ENCODE results near the gene CORO1C. TPM values are rescaled to one million over a fixed set of nuclear protein-coding genes. Genes with fewer than 3 reads are reported as not detected.

CORO1C gene
- total RNA-seq, 6 donors from 2014 or later, result 154 to 297 (median 223) TPM

GRCh38 chr12:108696111-108696995 is 35.0 kb downstream of the CORO1C start:
- peak overlapping the region; percentile 27 to 71 (median 60) for H3K27ac ChIP-seq

GRCh38 chr12:108694812-108695278 is 36.5 kb downstream of the CORO1C start:
- no peak for TF ChIP-seq EP300 (IDR thresholded peaks at IDR 0.05)
- no peak for TF ChIP-seq POLR2A (IDR thresholded peaks at IDR 0.05)
- TF ChIP-seq POLR2AphosphoS5 (IDR thresholded peaks at IDR 0.05), result no peak
- TF ChIP-seq CTCF (IDR thresholded peaks at IDR 0.05), result no peak
- H3K4me1 ChIP-seq, result peaks cover 41 to 58% (median 49%) of the 10 kb centered on the region in 4 donors
- peaks cover 0 to 27% (median 3%) of the 10 kb centered on the region in 4 donors for H3K36me3 ChIP-seq
- whole genome bisulfite sequencing, 2 donors, result 82 to 92% methylated on average over 2 of the region's 2 CpGs
- H3K4me3 ChIP-seq, result no peak overlapping the region
- no peaks in the 10 kb centered on the region for H3K27me3 ChIP-seq
- no peaks in the 10 kb centered on the region for H3K9me3 ChIP-seq
- DNase-seq (no peak), ATAC-seq (ENCODE audit: low FRiP score in 2 of 2) (no peak)
- H3K27ac ChIP-seq, result peak overlapping the region in 1 of 4 donors; percentile 27

More at GRCh38 chr12:108696111-108696995, 35.0 kb downstream of the CORO1C start:
- Histone ChIP-seq H3K9me3 (no peaks in the 10 kb centered on the region), H3K4me1 (peaks cover 26 to 51% (median 39%) of the 10 kb centered on the region in 4 donors), H3K27me3 (no peaks in the 10 kb centered on the region), H3K4me3 (no peak overlapping the region), H3K36me3 (peaks cover 4 to 32% (median 7%) of the 10 kb centered on the region in 4 donors)
- ATAC-seq (ENCODE audit: low FRiP score in 2 of 2), result peak; percentile 64 to 66
- WGBS, 2 donors, result 47 to 56% methylated on average over 9 of the region's 9 CpGs
- DNase-seq, result peak in 1 of 2 donors; percentile 30
- TF ChIP-seq EP300 (IDR thresholded peaks at IDR 0.05) (peak in 1 of 4 donors; percentile 45), POLR2AphosphoS5 (IDR thresholded peaks at IDR 0.05) (peak in 1 of 2 donors; percentile 50), CTCF (IDR thresholded peaks at IDR 0.05) (no peak), POLR2A (IDR thresholded peaks at IDR 0.05) (no peak)

GRCh38 chr12:108693751-108694150 is 37.6 kb downstream of the CORO1C start:
- Histone ChIP-seq H3K4me3 (no peak overlapping the region), H3K27me3 (no peaks in the 10 kb centered on the region), H3K9me3 (no peaks in the 10 kb centered on the region), H3K36me3 (peaks cover 0 to 17% (median 1%) of the 10 kb centered on the region in 4 donors), H3K27ac (peak overlapping the region in 3 of 4 donors; percentile 84 to 93 (median 85)), H3K4me1 (peaks cover 52 to 69% (median 60%) of the 10 kb centered on the region in 4 donors)
- DNase-seq, result no peak
- 91 to 97% methylated on average over 6 of the region's 6 CpGs for WGBS, 2 donors
- ATAC-seq (ENCODE audit: low FRiP score in 2 of 2), result no peak
- TF ChIP-seq POLR2AphosphoS5 (IDR thresholded peaks at IDR 0.05) (no peak), POLR2A (IDR thresholded peaks at IDR 0.05) (no peak), CTCF (IDR thresholded peaks at IDR 0.05) (no peak), EP300 (IDR thresholded peaks at IDR 0.05) (no peak)

GRCh38 chr12:108693186-108693730 is 38.1 kb downstream of the CORO1C start:
- no peak for ATAC-seq (ENCODE audit: low FRiP score in 2 of 2)
- TF ChIP-seq EP300 (IDR thresholded peaks at IDR 0.05), result no peak
- TF ChIP-seq CTCF (IDR thresholded peaks at IDR 0.05), result no peak
- peak overlapping the region in 3 of 4 donors; percentile 84 to 93 (median 85) for H3K27ac ChIP-seq
- no peaks in the 10 kb centered on the region for H3K27me3 ChIP-seq
- no peak overlapping the region for H3K4me3 ChIP-seq
- no peak for DNase-seq
- peaks cover 0 to 12% (median 0%) of the 10 kb centered on the region in 4 donors for H3K36me3 ChIP-seq
- H3K4me1 ChIP-seq, result peaks cover 57 to 74% (median 65%) of the 10 kb centered on the region in 4 donors
- 79 to 89% methylated on average over 6 of the region's 6 CpGs for WGBS, 2 donors
- H3K9me3 ChIP-seq, result no peaks in the 10 kb centered on the region
